Stimulated activated CD8-positive, alpha-beta memory T cell treated with anti-CD3 and anti-CD28 coated beads, Interleukin-12 subunit alpha, Interleukin-12 subunit beta, amount 100 ng/mL, for 24 hours (primary cell): Measurements from ENCODE around the gene WDR27.
"Not testable (repeated sequence)": the region's sequence is repeated elsewhere in the genome, so short reads cannot be mapped to it uniquely, and the experiment has no call there.

Experiments
- DNase-seq: peaks from one replicate; pipeline ENCODE4 v3.0.0-alpha.2; 2020; ENCODE audit errors: extremely low read depth

WDR27 gene

DNA sequence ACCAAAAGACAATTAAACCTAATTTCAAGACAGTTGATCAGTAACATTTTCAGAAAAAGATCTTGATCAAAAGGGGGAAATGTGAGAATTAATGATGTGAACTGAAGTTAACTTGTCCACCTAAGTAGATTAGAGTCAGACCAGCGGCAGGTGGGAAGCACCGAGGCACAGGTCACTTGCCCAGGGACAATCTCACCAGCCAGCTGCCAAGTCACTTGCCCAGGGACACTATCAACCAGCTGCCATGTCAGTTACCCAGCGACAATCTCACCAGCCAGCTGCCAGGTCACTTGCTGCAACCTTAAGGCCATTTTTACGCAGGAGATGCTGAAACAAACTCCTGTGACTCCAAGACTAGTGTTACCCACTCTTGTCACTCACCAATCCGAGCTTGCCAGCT is 260.5 kb downstream of the WDR27 start:
- no peak for DNase-seq

DNA sequence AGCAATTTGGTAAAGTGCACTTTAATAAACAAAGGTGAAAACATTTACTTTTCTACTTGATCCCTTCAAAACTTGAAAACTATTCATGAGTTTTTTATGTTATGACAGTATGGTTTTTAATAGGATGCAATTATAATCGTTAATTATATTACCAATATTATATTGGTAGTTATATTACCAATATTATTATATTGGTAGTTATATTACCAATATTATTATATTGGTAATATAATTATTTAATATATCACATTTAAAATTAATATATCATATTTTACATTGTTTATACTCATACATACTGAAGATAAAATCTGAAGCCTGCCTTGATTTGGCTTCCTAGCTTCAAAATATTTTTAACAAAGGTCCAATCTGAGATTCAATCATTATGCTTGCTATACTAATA is 262.1 kb downstream of the WDR27 start:
- no peak for DNase-seq

GRCh38 chr6:169434554-169434953 is 267.3 kb downstream of the WDR27 start:
- not testable (repeated sequence) for DNase-seq

DNA sequence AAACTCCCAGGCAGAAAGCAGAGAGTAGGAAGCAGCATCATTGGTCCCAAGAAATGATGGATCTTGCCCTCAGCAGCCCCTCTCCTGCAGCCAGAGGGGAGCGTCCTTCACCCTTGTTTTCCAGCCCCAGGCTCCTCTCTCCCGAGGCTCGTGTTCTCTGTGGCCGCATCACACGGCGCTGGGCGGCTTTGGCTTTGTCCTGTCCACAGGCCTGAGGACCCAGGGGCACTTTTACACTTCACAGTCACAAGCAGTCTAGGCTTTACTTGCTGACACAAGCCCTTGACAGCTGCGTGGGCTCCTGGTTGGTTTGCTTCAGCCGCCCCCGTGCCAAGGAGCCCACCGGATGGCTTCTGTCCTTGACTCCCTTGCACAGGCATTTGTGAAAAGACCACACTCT is 272.8 kb downstream of the WDR27 start:
- no peak for DNase-seq

DNA sequence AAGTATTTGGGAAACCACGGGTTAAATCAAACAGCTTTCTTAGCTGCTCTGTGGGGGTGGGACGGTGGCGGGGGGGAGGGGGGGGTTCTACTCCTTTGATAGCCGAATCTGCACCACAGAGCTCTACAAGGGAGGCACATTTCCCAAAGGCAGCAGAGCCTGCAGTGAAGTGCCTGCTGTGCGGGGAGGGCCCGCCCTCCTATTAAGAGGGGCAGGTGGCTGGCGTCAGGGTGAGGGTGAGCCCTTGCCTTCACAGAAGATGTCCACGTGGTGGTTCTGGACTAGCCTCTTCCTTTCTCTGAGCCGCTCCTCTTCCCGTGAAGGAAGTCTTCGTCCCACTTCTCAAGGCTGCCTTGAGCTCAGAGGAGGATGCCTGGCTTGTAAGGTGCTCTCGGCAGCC is 273.3 kb downstream of the WDR27 start:
- DNase-seq, result no peak

- DNase-seq, result no peak
These were observed 274.0 kb downstream of the WDR27 start for GRCh38 chr6:169427856-169428255.

DNA sequence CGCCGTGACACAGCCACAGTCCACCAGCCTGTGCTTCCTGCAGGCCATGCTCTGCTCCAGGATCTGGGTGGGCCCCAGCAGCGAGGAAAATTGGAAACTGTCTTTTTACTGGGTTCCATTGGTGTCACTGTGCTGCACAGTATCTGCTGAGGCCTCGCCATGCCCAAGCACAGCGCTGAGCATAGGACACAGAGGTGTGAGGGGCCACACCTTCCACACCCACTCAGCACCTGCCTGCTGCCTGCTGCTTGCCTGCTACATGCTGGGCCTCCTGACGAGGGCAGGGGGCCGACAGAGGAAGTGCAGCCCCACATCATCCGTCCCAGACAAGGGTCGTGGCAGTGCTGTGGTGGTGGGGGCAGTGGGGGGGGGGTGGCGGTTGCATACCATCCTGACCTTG is 275.2 kb downstream of the WDR27 start:
- DNase-seq, result no peak

DNA sequence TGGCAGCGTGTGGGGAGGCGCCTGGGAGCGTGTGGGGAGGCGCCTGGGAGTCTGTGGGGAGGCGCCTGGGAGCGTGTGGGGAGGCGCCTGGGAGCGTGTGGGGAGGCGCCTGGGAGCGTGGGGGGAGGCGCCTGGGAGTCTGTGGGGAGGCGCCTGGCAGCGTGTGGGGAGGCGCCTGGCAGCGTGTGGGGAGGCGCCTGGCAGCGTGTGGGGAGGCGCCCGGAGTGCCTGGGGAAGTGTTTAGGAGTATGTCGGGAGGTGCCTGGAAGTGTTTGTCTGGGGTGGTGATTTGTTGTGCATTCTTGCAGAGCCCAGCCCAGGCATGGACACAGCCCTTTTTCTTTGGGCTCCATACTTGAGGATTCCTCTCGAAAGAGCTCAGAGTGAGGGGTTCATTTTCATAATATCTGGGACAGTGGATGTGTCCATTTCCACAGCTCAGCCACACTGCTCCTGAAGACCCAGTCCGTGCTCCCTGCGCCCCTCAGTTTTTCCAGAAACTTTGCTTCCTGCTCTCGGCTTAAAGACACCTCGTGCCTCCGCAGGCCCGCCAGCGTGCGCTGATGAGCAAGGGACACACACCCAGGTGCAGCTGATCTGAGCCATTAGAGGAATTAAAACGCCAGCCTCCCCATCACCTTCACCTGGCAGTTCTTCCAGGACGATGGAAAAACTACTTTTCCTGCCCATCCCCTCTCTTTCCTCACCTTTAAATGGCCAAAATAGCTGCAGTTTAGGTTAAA is 276.0 kb downstream of the WDR27 start:
- no peak for DNase-seq

GRCh38 chr6:169424821-169425240 is 277.0 kb downstream of the WDR27 start:
- no peak for DNase-seq

DNA sequence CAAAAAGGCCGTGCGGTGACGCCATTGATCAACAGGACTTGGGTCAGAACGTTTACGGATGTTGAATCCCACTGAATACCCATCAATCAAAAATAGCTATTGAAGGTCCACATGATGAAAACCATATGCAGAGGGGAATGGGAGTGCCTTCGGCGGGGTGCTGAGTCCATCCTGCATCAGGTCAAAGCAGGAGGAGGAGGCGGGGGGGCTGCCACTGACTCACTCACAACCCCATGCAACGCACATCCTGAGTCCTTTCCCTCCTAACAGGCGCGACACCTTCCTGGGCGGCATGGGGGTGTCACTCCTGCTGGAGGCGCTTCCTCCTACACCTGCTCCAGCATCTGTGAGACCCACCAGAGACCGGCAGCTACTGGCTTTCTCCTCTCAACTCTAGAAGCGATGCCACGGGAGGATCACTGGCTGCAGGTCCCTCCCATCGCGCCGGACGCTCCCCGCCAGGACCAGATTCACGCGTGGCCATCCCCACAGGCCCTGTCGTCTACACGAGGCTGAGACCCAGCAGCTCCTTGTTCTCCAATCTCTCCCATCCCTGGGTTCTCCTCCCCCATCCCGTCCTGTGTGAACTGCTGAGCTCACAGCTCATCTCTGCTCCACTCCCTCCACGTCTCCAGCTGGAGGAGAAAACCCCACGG is 277.6 kb downstream of the WDR27 start:
- no peak for DNase-seq

DNA sequence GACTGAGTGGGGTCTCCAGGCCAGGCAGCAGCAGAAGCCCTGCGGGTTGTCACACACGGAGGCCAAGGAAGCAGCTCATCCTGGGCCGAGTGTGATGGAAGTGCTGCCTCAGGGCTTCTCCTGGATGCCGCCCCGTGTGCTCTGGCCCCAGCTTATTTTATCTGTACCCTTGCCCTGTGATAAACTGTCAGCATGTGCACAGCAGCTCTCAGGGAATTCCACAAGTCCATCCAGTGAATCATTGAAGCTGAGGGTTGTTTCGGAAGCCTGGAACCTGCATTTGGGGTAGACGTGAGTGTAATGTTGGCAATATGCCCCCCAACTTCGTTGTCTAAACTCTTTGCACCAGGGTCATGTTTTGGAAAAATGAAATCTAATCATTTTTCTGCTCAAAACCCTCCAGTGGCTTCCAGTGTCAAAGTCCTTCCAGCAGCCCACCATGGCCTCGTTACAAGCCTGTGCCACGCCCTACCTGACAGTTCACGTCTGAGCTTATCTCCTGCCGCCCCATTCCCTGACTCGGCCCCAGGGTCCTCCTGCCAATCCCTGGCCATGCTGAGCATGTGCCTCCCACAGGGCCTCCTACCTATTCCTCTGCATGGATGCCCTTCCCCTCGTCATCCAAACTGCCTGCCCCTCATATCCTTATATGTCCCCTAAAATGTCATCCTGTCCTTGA is 280.1 kb downstream of the WDR27 start:
- no peak for DNase-seq

GRCh38 chr6:169420912-169421543 is 280.8 kb downstream of the WDR27 start:
- DNase-seq, result no peak

DNA sequence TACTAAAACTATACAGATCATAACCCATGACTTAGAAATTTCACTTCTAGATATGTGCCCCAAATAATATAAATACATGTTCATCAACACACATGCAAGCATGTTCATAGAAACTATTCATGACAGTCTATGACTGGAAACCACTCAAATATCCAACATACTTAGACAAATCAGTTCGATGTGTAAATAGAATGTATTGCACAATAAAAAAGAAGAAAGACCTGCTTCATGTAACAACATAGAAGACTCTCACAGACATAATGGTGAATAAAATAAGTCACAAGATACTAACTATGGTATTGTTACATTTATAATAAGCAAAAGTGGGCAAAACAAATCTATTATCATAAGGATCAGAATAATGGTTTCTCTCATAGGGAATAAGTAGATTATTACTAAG is 284.7 kb downstream of the WDR27 start:
- DNase-seq, result no peak

GRCh38 chr6:169416249-169416648 is 285.6 kb downstream of the WDR27 start:
- DNase-seq, result no peak

- no peak for DNase-seq
These were observed 286.6 kb downstream of the WDR27 start for GRCh38 chr6:169415179-169415578.

DNA sequence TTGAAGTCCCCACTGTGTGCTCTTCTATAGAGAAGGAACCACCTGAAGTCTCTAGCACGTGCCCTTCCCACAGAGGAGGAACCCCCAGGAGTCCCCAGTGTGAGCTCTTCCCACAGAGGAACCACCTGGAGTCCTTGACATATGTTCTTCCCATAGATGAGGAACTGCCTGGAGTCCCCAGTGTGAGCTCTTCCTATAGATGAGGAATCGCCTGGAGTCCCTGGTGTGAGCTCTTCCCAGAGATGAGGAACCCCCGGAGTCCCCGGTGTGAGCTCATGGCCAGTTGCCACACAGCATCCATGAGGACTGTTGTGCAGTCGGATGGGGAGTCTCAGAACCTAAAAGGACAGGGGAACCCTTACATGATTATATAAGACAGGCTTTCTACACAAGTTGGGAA is 290.1 kb downstream of the WDR27 start:
- DNase-seq, result no peak

DNA sequence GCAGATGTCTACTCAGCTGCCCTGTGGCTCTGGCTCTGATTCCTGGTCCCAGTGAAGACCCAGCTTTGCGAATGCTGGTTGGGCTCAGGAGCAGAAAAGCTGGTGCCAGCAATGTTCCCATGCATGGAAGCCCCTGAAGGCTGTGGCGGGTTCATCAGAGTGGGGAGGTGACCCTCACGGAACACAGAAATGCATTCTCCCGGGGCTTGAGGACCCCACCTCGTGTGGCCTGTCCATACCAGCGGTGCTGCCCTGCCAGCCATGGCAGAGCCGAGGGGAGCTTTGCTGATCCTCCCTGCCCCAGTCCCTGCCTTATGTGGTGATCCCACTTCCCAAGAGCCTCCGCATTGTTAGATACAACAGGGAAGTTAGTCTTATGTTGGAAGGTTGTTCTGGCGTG is 290.5 kb downstream of the WDR27 start:
- DNase-seq, result no peak

DNA sequence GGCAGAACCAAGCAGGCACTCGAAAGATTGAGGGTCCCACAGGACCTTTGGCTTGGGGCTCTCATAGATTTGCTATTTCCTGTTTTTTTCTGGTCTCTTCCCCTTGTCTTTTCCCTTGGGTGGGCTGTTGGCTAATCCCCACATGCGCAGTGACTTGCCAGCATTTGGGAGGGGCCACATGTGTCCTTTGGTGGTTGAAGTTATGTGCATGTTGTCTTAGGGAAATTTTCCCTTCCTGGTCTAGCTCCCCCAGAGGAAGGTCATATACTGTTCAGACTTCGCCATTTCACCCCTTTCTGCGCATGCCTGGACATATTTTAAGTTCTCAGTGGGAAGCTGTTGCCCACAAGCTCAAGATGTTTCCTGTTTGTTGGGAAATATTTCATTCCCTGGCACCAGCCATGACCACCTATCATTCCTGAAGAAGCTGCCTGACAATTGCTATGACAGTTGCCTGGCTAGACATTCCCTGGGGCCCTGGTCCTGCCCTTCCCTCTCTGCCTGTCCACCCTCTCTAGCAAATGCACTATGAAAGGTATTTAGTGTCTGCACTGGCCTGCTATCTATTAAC is 292.0 kb downstream of the WDR27 start:
- no peak for DNase-seq

DNA sequence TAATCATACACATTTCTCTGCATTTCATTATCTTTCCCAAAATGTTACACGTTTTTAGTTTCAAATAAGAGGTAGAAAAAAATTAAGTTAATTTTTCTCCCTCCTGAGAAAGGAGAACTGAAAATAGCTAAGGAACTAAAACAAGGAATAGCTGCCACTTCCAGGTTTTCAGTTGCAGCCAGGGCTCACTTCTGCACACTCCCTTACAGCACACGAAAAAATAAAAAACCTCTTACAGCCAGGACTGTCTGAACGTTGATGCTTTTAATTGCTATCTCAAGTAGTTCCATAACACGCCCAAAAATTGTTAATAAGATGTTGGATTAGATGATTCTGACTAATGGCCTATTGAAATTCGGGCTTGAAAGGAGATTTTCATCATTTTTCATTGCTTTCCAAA is 294.5 kb downstream of the WDR27 start:
- no peak for DNase-seq
